HepG2 (cell line): Measurements from ENCODE around the gene EVC. TPM values are rescaled to one million over a fixed set of nuclear protein-coding genes. Genes with fewer than 3 reads are reported as not detected.

Source experiments
- ATAC-seq: fragments of 200-7000 bp; cut with Tn5 transposase; 3 replicates; pipeline ENCODE4 v1.9.1; 2020; ENCODE audit warnings: mild to moderate bottlenecking, moderate library complexity
- BruUV-seq: library from RNA; stranded (reverse); fragments of 400-500 nt; replicated peaks from 2 replicates; lab custom pipeline; 2021; lab: Mats Ljungman, UMichigan
- CTCF ChIA-PET: fragments of 300-600 bp; formaldehyde crosslinking; extraction: SDS; loops from one replicate; lab custom pipeline; 2021; ENCODE audit warnings: low total read pairs, inconsistent platforms, low intra/inter-chr PET ratio; lab: Yijun Ruan, JAX
- POLR2A ChIA-PET: fragments of 350-600 bp; sonication (Branson Sonifier 250); formaldehyde crosslinking; loops from one replicate; lab custom pipeline; 2020; ENCODE audit warnings: antibody characterized with exemption, inconsistent platforms; lab: Yijun Ruan, JAX
- DNase-seq: peaks from one replicate; pipeline ENCODE4 v3.0.0-alpha.2; 2015; ENCODE audit warnings: low spot score
- FAIRE-seq: peaks from 3 replicates; lab custom pipeline; 2011; peaks lifted over from hg19 to GRCh38; lab: Jason Lieb, UNC
- H2AFZ ChIP-seq: one replicate; pipeline ENCODE4 v1.6.1; 2011; ENCODE audit warnings: low read length, inconsistent platforms
- H3K27ac ChIP-seq: fragments of 300-600 bp; 3 replicates; pipeline ENCODE4 v1.8.0; 2011; ENCODE audit warnings: mixed run types, mild to moderate bottlenecking, mixed read lengths, low read length, inconsistent platforms; ENCODE audit not compliant: insufficient read depth; ENCODE audit errors: extremely low read length
- H3K27me3 ChIP-seq, 2 experiments: fragments of 200-600 bp in 1 of 2; 2 replicates in 1 of 2; 3 replicates in 1 of 2; pipeline versions ENCODE4 v1.6.0 to v1.8.0; 2011; ENCODE audit warnings: low read length in 2 of 2, mild to moderate bottlenecking in 2 of 2, moderate library complexity in 2 of 2, inconsistent platforms in 1 of 2; ENCODE audit not compliant: insufficient read depth in 2 of 2, control insufficient read depth in 1 of 2
- H3K36me3 ChIP-seq, 2 experiments: fragments of 200-600 bp in 1 of 2; replicated peaks in 1 of 2; 2 replicates in 1 of 2; 3 replicates in 1 of 2; pipeline versions ENCODE4 v1.5.1 to v1.8.0; 2011; ENCODE audit warnings: low read length in 2 of 2, inconsistent platforms in 1 of 2; ENCODE audit not compliant: insufficient read depth in 2 of 2, control insufficient read depth in 1 of 2
- H3K4me1 ChIP-seq: 2 replicates; pipeline ENCODE4 v1.5.1; 2012; ENCODE audit warnings: low read length, inconsistent platforms; ENCODE audit not compliant: insufficient read depth
- H3K4me2 ChIP-seq: 2 replicates; pipeline ENCODE4 v1.6.0; 2011; ENCODE audit warnings: low read depth, low read length, inconsistent platforms
- H3K4me3 ChIP-seq, 3 experiments: fragments of 200-600 bp in 1 of 3; sonication (generic), shearing (Covaris generic) in 1 of 3; replicated peaks in 1 of 3; 2 replicates each; pipeline ENCODE4 v1.5.1; 2011 to 2016; ENCODE audit warnings: low read length in 3 of 3, inconsistent platforms in 2 of 3, low read depth in 2 of 3, mild to moderate bottlenecking in 2 of 3, control low read depth in 1 of 3, mixed read lengths in 1 of 3; ENCODE audit not compliant: insufficient read depth in 1 of 3
- H3K79me2 ChIP-seq: one replicate; pipeline ENCODE4 v1.6.1; 2011; ENCODE audit warnings: low read length, inconsistent platforms; ENCODE audit not compliant: insufficient read depth
- H3K9ac ChIP-seq: 2 replicates; pipeline ENCODE4 v1.6.0; 2011; ENCODE audit warnings: mild to moderate bottlenecking, low read depth, low read length, inconsistent platforms; ENCODE audit not compliant: insufficient read depth
- H3K9me3 ChIP-seq: 2 replicates; pipeline ENCODE4 v1.5.1; 2012; ENCODE audit warnings: mild to moderate bottlenecking, low read length
- H4K20me1 ChIP-seq: 2 replicates; pipeline ENCODE4 v1.6.0; 2011; ENCODE audit warnings: inconsistent platforms, mild to moderate bottlenecking, low read length, moderate library complexity; ENCODE audit not compliant: insufficient read depth
- ATRX ChIP-seq: sonication (generic); formaldehyde crosslinking; IDR thresholded peaks from 2 replicates; pipeline ENCODE4 v1.4.0; 2020; ENCODE audit warnings: missing genetic modification reagents, borderline replicate concordance
- DRAP1 ChIP-seq: IDR thresholded peaks from 2 replicates; pipeline ENCODE4 v1.6.1; 2016; ENCODE audit warnings: missing genetic modification reagents, missing compliant biosample characterization
- MAFF ChIP-seq: IDR thresholded peaks from 2 replicates; pipeline ENCODE4 v1.6.1; 2011; ENCODE audit warnings: low read depth, low read length, improper control_type of control experiment
- MAFK ChIP-seq, 2 experiments: IDR thresholded peaks in 1 of 2; conservative IDR thresholded peaks in 1 of 2; 2 replicates each; pipeline ENCODE4 v1.6.1; 2011; ENCODE audit warnings: improper control_type of control experiment in 2 of 2, low read length in 2 of 2
- PRDM15 ChIP-seq: sonication (generic); formaldehyde crosslinking; IDR thresholded peaks from 2 replicates; pipeline ENCODE4 v1.4.0; 2020; ENCODE audit warnings: missing genetic modification reagents
- RERE ChIP-seq: IDR thresholded peaks from 2 replicates; pipeline ENCODE4 v1.6.1; 2016; ENCODE audit warnings: low read depth, missing genetic modification reagents, missing compliant biosample characterization
- RXRA ChIP-seq: sonication (generic); formaldehyde crosslinking; IDR thresholded peaks from 2 replicates; pipeline ENCODE4 v1.5.1; 2020; ENCODE audit warnings: missing genetic modification reagents
- ZNF160 ChIP-seq: sonication (generic); formaldehyde crosslinking; IDR thresholded peaks from 2 replicates; pipeline ENCODE4 v1.8.0; 2022; ENCODE audit warnings: mild to moderate bottlenecking, inconsistent platforms, missing genetic modification reagents
- ZNF556 ChIP-seq: sonication (generic); formaldehyde crosslinking; IDR thresholded peaks from 2 replicates; pipeline ENCODE4 v1.4.0; 2020; ENCODE audit warnings: mild to moderate bottlenecking, missing genetic modification reagents, borderline replicate concordance
- ZSCAN5A ChIP-seq: sonication (generic); formaldehyde crosslinking; IDR thresholded peaks from 2 replicates; pipeline ENCODE4 v1.8.0; 2022; ENCODE audit warnings: mild to moderate bottlenecking, missing genetic modification reagents, borderline replicate concordance
- WGBS: methylation state at CpG from one replicate; pipeline ENCODE4 v1.1.6; 2017; ENCODE audit warnings: low lambda C conversion rate; 5-methylcytosine and 5-hydroxymethylcytosine counted together
- in situ Hi-C: cut with HindIII; loops from 2 replicates; pipeline ENCODE4 v1.10.0; 2017; ENCODE audit warnings: low pct_unique_long_range_greater_than_20kb; ENCODE audit not compliant: extremely low pct_ligation_motif_present
- intact Hi-C: fragments of 100-400 bp; cut with micrococcal nuclease; formaldehyde crosslinking; loops from one replicate; pipeline ENCODE4 v1.10.0; 2022; ENCODE audit not compliant: unreplicated experiment
- polyA plus RNA-seq, 8 experiments: library from polyadenylated mRNA; depleted of rRNA in 3 of 8; stranded (reverse) in 7 of 8; unstranded in 1 of 8; fragments of >200 nt; fragmentation: Illumina TruSeq in 4 of 8; extraction: Trizol in 4 of 8; gene quantifications; 2 replicates each; pipeline versions ENCODE4 v1.2.1 to v1.2.3, GENCODE V29; 2011 to 2016; ENCODE audit warnings: low read depth in 4 of 8, missing spikeins in 1 of 8, mixed read lengths in 1 of 8; ENCODE audit not compliant: insufficient read depth in 1 of 8
- total RNA-seq, 5 experiments: library from RNA; depleted of rRNA; stranded (reverse); fragments of >200 nt; fragmentation: Illumina TruSeq; extraction: Trizol; gene quantifications; 2 replicates each; pipeline ENCODE4 v1.2.3, GENCODE V29; 2016; ENCODE audit warnings: low read depth in 1 of 5

EVC gene
- total and polyA plus RNA-seq, 2 of the 13 experiments (the other 11 are each of a cell fraction or from before 2014, with no cell fraction given), result 3.1 to 4.9 TPM

- TF ChIP-seq ATRX (CRISPR knock-in tag) (no peak), ZNF556 (CRISPR knock-in tag) (no peak), PRDM15 (CRISPR knock-in tag) (no peak)
Observed at GRCh38 chr4:5810151-5810550, 99.2 kb downstream of the EVC start (continued).

GRCh38 chr4:5810770-5811430 is 99.9 kb downstream of the EVC start:
- no peak overlapping the region for H3K27ac ChIP-seq
- H3K9ac ChIP-seq, result no peak overlapping the region
- ATAC-seq, result no peak
- BruUV-seq, result no TSS peak
- H3K36me3 ChIP-seq, result peaks cover 6 to 46% of the 10 kb centered on the region in 2 experiments; a peak in 3 of 5 replicates
- H3K4me2 ChIP-seq, result no peak overlapping the region
- peaks cover 3% of the 10 kb centered on the region; the same call in 1 of the 2 replicates for H4K20me1 ChIP-seq
- H3K9me3 ChIP-seq, result no peaks in the 10 kb centered on the region
- intact Hi-C loops (no loop called here), in situ Hi-C loops (loop anchor here (10.0 to 25.0 kb wide), 2 partner anchors 756 to 824 kb away; partner anchors contain the start of gene STK32B)
- 94% methylated on average over 11 of the region's 12 CpGs for WGBS
- no peak overlapping the region for H2AFZ ChIP-seq
- FAIRE-seq, result no peak
- DNase-seq, result no peak
- H3K4me1 ChIP-seq, result no peaks in the 10 kb centered on the region
- H3K4me3 ChIP-seq, result no peak overlapping the region
- no peaks in the 10 kb centered on the region for H3K79me2 ChIP-seq
- CTCF ChIA-PET, result no interaction called here
- H3K27me3 ChIP-seq, result no peaks in the 10 kb centered on the region; a peak in 1 of 5 replicates
- POLR2A ChIA-PET, result no interaction called here
- TF ChIP-seq ZNF160 (CRISPR knock-in tag) (no peak), DRAP1 (CRISPR knock-in tag) (no peak), ZSCAN5A (CRISPR knock-in tag) (no peak), MAFF (peak; percentile 99), MAFK (conservative IDR thresholded peaks at IDR 0.05 in 1 of 2, IDR thresholded peaks at IDR 0.05 in 1 of 2; ENCODE audit: low read length in 2 of 2) (peak; percentile 97 to 99), RXRA (CRISPR knock-in tag) (no peak), RERE (CRISPR knock-in tag) (no peak)
- TF ChIP-seq, all 625 proteins: peak for 2
